HepG2 (cell line): ENCODE measurements around the gene SF3A2. TPM values are rescaled to one million over a fixed set of nuclear protein-coding genes. Genes with fewer than 3 reads are reported as not detected.
A peak's percentile ranks its signal among the peaks of the same experiment; 100 is the strongest.

Experiments
- DZIP1 ChIP-seq: sonication (generic); formaldehyde crosslinking; IDR thresholded peaks from 2 replicates; pipeline ENCODE4 v1.5.0; 2020; ENCODE audit warnings: mild to moderate bottlenecking, missing genetic modification reagents
- HNRNPL ChIP-seq: fragments of 200-400 bp; formaldehyde crosslinking; IDR thresholded peaks from 2 replicates; pipeline ENCODE4 v1.6.1; 2017; ENCODE audit warnings: mild to moderate bottlenecking, low read depth, low read length
- MAZ ChIP-seq, 2 experiments: sonication (generic) in 1 of 2; formaldehyde crosslinking in 1 of 2; IDR thresholded peaks; 2 replicates each; pipeline versions ENCODE4 v1.5.0 to v1.6.1; 2012 to 2020; ENCODE audit warnings: low read depth in 2 of 2, mild to moderate bottlenecking in 2 of 2, borderline replicate concordance in 1 of 2, improper control_type of control experiment in 1 of 2, low read length in 1 of 2, missing genetic modification reagents in 1 of 2, moderate library complexity in 1 of 2
- NCOR1 ChIP-seq: fragments of 200-600 bp; sonication (generic); IDR thresholded peaks from 2 replicates; pipeline ENCODE4 v1.7.0; 2017; ENCODE audit warnings: antibody characterized with exemption, low read length, borderline replicate concordance
- NFE2L2 ChIP-seq: fragments of 150-350 bp; IDR thresholded peaks from 2 replicates; pipeline ENCODE4 v1.6.1; 2014; ENCODE audit warnings: low read length
- PHF5A ChIP-seq: IDR thresholded peaks from one replicate; pipeline ENCODE4 v1.6.1; 2018; ENCODE audit warnings: low read depth, missing genetic modification reagents; ENCODE audit not compliant: unreplicated experiment
- REST ChIP-seq, 2 experiments: IDR thresholded peaks; 2 replicates each; pipeline ENCODE4 v1.6.1; 2011 to 2012; ENCODE audit warnings: low read length in 2 of 2, borderline replicate concordance in 1 of 2, low read depth in 1 of 2, mild to moderate bottlenecking in 1 of 2, moderate library complexity in 1 of 2
- SMAD1 ChIP-seq: sonication (generic); formaldehyde crosslinking; IDR thresholded peaks from 2 replicates; pipeline ENCODE4 v1.4.0; 2020; ENCODE audit warnings: missing genetic modification reagents, low read depth, mild to moderate bottlenecking, borderline replicate concordance
- SOX6 ChIP-seq, 2 experiments: fragments of 450-650 bp in 1 of 2; sonication (generic) in 1 of 2; formaldehyde crosslinking in 1 of 2; IDR thresholded peaks; 2 replicates each; pipeline versions ENCODE4 v1.4.0 to v1.6.1; 2017 to 2020; ENCODE audit warnings: antibody characterized with exemption in 1 of 2, mild to moderate bottlenecking in 1 of 2, missing genetic modification reagents in 1 of 2
- YY1 ChIP-seq: IDR thresholded peaks from 2 replicates; pipeline ENCODE4 v1.6.1; 2011; ENCODE audit warnings: low read length, low read depth, moderate library complexity, mild to moderate bottlenecking; ENCODE audit not compliant: insufficient read depth, insufficient replicate concordance
- ZBTB34 ChIP-seq: sonication (generic); formaldehyde crosslinking; IDR thresholded peaks from 2 replicates; pipeline ENCODE4 v1.8.0; 2022; ENCODE audit warnings: mild to moderate bottlenecking, missing genetic modification reagents
- ZBTB37 ChIP-seq: sonication (generic); formaldehyde crosslinking; IDR thresholded peaks from 2 replicates; pipeline ENCODE4 v1.4.0; 2020; ENCODE audit warnings: mild to moderate bottlenecking, missing genetic modification reagents
- ZFY ChIP-seq: sonication (generic); formaldehyde crosslinking; IDR thresholded peaks from 2 replicates; pipeline ENCODE4 v1.4.0; 2020; ENCODE audit warnings: missing genetic modification reagents
- ZMYM2 ChIP-seq: sonication (generic); formaldehyde crosslinking; IDR thresholded peaks from 2 replicates; pipeline ENCODE4 v1.8.0; 2022; ENCODE audit warnings: mild to moderate bottlenecking, missing genetic modification reagents
- ZNF232 ChIP-seq: sonication (generic); formaldehyde crosslinking; IDR thresholded peaks from 2 replicates; pipeline ENCODE4 v1.4.0; 2020; ENCODE audit warnings: missing genetic modification reagents, borderline replicate concordance
- ZNF235 ChIP-seq: sonication (generic); formaldehyde crosslinking; IDR thresholded peaks from 2 replicates; pipeline ENCODE4 v1.8.1; 2023; ENCODE audit warnings: mild to moderate bottlenecking, missing genetic modification reagents, borderline replicate concordance
- ZNF264 ChIP-seq: sonication (generic); formaldehyde crosslinking; IDR thresholded peaks from 2 replicates; pipeline ENCODE4 v1.4.0; 2020; ENCODE audit warnings: missing genetic modification reagents
- ZNF619 ChIP-seq: sonication (generic); formaldehyde crosslinking; IDR thresholded peaks from 2 replicates; pipeline ENCODE4 v1.4.0; 2020; ENCODE audit warnings: mild to moderate bottlenecking, missing genetic modification reagents
- polyA plus RNA-seq, 8 experiments: library from polyadenylated mRNA; depleted of rRNA in 3 of 8; stranded (reverse) in 7 of 8; unstranded in 1 of 8; fragments of >200 nt; fragmentation: Illumina TruSeq in 4 of 8; extraction: Trizol in 4 of 8; gene quantifications; 2 replicates each; pipeline versions ENCODE4 v1.2.1 to v1.2.3, GENCODE V29; 2011 to 2016; ENCODE audit warnings: low read depth in 4 of 8, missing spikeins in 1 of 8, mixed read lengths in 1 of 8; ENCODE audit not compliant: insufficient read depth in 1 of 8
- total RNA-seq, 5 experiments: library from RNA; depleted of rRNA; stranded (reverse); fragments of >200 nt; fragmentation: Illumina TruSeq; extraction: Trizol; gene quantifications; 2 replicates each; pipeline ENCODE4 v1.2.3, GENCODE V29; 2016; ENCODE audit warnings: low read depth in 1 of 5

SF3A2 gene
- total and polyA plus RNA-seq, 2 of the 13 experiments (the other 11 are each of a cell fraction or from before 2014, with no cell fraction given): 8.6 to 8.8 TPM

- TF ChIP-seq DZIP1 (no peak), ZMYM2 (0 out of 2 replicates have a peak, but pooled peaks have one; percentile 49), REST (IDR thresholded peaks at IDR 0.05; ENCODE audit: borderline replicate concordance in 1 of 2, low read depth in 1 of 2, low read length in 2 of 2) (no peak), SOX6 (IDR thresholded peaks at IDR 0.05) (no peak), SOX6 (CRISPR knock-in tag; IDR thresholded peaks at IDR 0.05) (peak; percentile 14; the same call in 1 of the 2 replicates), HNRNPL (no peak), ZNF235 (CRISPR knock-in tag) (no peak), ZNF619 (no peak), ZNF232 (CRISPR knock-in tag) (no peak), ZBTB37 (CRISPR knock-in tag) (no peak), ZFY (CRISPR knock-in tag) (peak; percentile 42), NCOR1 (no peak), NFE2L2 (no peak), ZNF264 (CRISPR knock-in tag) (no peak), YY1 (peak; percentile 63), PHF5A (CRISPR knock-in tag) (no peak), MAZ (IDR thresholded peaks at IDR 0.05; ENCODE audit: borderline replicate concordance, low read depth, low read length) (no peak), MAZ (CRISPR knock-in tag; IDR thresholded peaks at IDR 0.05; ENCODE audit: low read depth) (no peak), SMAD1 (CRISPR knock-in tag) (no peak), ZBTB34 (no peak)
Measured at GRCh38 chr19:2266183-2266993, 29.8 kb downstream of the SF3A2 start (continued).
